HUES6 (cell line): ENCODE measurements around the gene GTF2F2.

Experiments
- H3K27ac ChIP-seq: 2 replicates; pipeline ENCODE4 v1.7.0; 2013; ENCODE audit warnings: low read depth, mild to moderate bottlenecking, low read length, inconsistent platforms
- H3K27me3 ChIP-seq: 2 replicates; pipeline ENCODE4 v1.6.1; 2013; ENCODE audit warnings: low read length; ENCODE audit not compliant: control insufficient read depth, insufficient read depth
- H3K36me3 ChIP-seq: 2 replicates; pipeline ENCODE4 v1.6.1; 2013; ENCODE audit warnings: low read length; ENCODE audit not compliant: control insufficient read depth, insufficient read depth
- H3K4me1 ChIP-seq: 2 replicates; pipeline ENCODE4 v1.6.1; 2013; ENCODE audit warnings: low read length; ENCODE audit not compliant: control insufficient read depth, insufficient read depth
- H3K4me3 ChIP-seq: 2 replicates; pipeline ENCODE4 v1.5.1; 2013; ENCODE audit warnings: low read depth, low read length
- H3K9ac ChIP-seq: one replicate; pipeline ENCODE4 v1.6.1; 2013; ENCODE audit warnings: mild to moderate bottlenecking, low read length
- H3K9me3 ChIP-seq: 2 replicates; pipeline ENCODE4 v1.6.1; 2013; ENCODE audit warnings: low read depth, low read length; ENCODE audit not compliant: control insufficient read depth, insufficient read depth

Gene GTF2F2

GRCh38 chr13:45306966-45307365, 186.7 kb downstream of the GTF2F2 start:
- no peak overlapping the region for H3K9ac ChIP-seq
- H3K27me3 ChIP-seq, result no peaks in the 10 kb centered on the region
- no peak overlapping the region for H3K4me3 ChIP-seq
- H3K4me1 ChIP-seq, result peaks cover 23% of the 10 kb centered on the region
- no peaks in the 10 kb centered on the region for H3K36me3 ChIP-seq
- H3K9me3 ChIP-seq, result no peaks in the 10 kb centered on the region
- no peak overlapping the region for H3K27ac ChIP-seq

DNA sequence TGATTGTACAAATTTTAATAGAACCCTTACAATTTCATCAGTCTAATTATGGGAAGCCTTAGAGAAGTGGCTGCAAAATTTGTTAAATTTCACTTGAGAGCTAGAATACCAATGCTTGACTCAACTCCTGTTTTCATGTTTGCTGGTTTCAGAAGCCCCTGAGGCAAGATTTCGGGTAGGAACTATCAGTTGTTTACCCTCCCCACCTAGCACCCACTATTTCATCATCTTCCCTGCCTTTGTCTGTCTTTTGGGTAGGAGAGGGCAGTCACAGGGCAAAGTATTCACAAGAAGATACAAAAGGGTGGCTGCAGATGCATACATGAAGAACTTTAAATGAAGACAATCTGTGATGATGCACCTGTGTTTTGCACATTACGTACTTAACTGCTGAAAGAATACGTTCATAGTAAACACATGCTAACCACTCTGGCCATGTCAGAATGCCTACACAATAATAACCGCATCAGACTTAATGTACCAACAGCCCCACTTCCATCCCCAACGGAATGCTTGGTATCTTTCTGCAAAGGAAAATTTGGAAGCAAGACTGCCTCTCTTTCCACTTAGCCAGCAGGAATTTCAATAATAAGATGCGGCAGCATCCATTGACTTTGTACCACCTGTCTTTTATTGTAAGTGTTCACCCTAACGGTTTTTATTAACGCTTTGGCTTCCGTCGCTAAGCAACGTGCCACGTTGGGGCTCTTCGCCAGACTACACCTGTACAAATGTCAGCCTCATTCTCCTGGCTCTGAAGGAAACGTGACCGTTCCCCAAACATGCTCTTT, 190.2 kb downstream of the GTF2F2 start:
- Histone ChIP-seq H3K4me1 (peaks cover 18% of the 10 kb centered on the region), H3K27me3 (no peaks in the 10 kb centered on the region), H3K9ac (peak overlapping the region; percentile 11), H3K4me3 (peak overlapping the region; percentile 65), H3K9me3 (no peaks in the 10 kb centered on the region), H3K27ac (no peak overlapping the region), H3K36me3 (no peaks in the 10 kb centered on the region)

DNA sequence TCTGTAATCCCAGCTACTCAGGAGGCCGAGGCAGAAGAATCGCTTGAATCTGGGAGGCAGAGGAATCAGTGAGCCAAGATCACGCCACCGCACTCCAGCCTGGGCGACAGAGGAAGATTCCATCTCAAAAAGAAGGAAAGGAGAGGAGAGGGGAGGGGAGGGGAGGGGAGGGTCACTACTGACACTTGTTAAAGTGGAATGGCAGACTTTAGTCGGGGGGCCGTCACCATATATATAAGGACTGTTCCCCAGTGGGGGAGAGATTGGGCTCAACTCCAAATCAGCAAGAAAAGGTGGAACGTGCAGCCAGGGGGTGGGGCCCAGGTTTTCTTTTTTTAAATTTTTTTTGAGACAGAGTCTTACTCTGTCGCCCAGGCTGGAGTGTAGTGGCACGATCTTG, 194.5 kb downstream of the GTF2F2 start:
- Histone ChIP-seq H3K9ac (no peak overlapping the region), H3K4me1 (peaks cover 10% of the 10 kb centered on the region), H3K36me3 (no peaks in the 10 kb centered on the region), H3K27ac (no peak overlapping the region), H3K9me3 (no peaks in the 10 kb centered on the region), H3K4me3 (no peak overlapping the region), H3K27me3 (no peaks in the 10 kb centered on the region)

- peaks cover 5% of the 10 kb centered on the region for H3K4me1 ChIP-seq
- H3K27me3 ChIP-seq, result no peaks in the 10 kb centered on the region
- no peak overlapping the region for H3K4me3 ChIP-seq
- no peak overlapping the region for H3K27ac ChIP-seq
- H3K9me3 ChIP-seq, result no peaks in the 10 kb centered on the region
- no peak overlapping the region for H3K9ac ChIP-seq
- H3K36me3 ChIP-seq, result no peaks in the 10 kb centered on the region
These were observed 195.3 kb downstream of the GTF2F2 start for GRCh38 chr13:45315520-45316167.

DNA sequence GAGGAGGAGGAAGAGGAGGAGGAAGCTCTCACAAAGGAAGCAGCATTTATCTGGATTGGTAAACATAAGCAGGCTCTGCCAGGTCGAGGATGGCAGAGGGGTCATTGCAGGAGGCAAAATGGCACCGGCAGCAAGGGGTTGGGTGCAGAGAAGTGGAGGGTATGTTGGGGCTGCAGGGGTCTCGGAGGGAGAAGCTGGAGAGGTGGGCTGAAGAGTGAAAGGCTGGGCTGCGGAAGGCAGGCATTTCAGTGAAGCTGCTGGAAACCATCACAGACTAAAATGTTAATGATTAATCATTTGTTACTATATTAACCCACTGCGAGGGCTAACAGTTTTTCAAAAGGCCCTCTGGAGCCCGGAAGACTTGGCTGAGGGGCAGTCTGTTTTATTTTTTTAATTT, 196.0 kb downstream of the GTF2F2 start:
- Histone ChIP-seq H3K4me1 (0 out of 2 replicates have a peak, but pooled peaks cover 2% of the 10 kb centered on the region), H3K9me3 (no peaks in the 10 kb centered on the region), H3K4me3 (no peak overlapping the region), H3K9ac (no peak overlapping the region), H3K27me3 (no peaks in the 10 kb centered on the region), H3K27ac (no peak overlapping the region), H3K36me3 (no peaks in the 10 kb centered on the region)

DNA sequence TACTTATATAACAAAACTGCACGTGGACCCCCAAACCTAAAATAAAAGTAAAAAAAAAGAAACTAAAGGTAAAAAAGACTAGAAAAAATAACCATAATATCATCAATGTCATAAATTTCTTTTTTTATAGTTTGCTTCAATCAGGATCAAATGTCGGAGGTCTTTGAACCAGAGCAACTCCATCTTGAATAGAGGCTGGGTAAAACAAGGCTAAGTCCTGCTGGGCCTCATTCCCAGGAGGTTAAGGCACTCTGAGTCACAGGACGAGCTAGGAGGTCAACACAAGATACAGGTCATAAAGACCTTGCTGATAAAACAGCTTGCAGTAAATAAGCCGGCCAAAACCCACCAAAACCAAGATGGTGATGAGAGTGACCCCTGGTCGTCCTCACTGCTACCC, 196.7 kb downstream of the GTF2F2 start:
- Histone ChIP-seq H3K27ac (no peak overlapping the region), H3K4me1 (0 out of 2 replicates have a peak, but pooled peaks cover 2% of the 10 kb centered on the region), H3K9me3 (no peaks in the 10 kb centered on the region), H3K4me3 (no peak overlapping the region), H3K9ac (no peak overlapping the region), H3K36me3 (no peaks in the 10 kb centered on the region), H3K27me3 (no peaks in the 10 kb centered on the region)

DNA sequence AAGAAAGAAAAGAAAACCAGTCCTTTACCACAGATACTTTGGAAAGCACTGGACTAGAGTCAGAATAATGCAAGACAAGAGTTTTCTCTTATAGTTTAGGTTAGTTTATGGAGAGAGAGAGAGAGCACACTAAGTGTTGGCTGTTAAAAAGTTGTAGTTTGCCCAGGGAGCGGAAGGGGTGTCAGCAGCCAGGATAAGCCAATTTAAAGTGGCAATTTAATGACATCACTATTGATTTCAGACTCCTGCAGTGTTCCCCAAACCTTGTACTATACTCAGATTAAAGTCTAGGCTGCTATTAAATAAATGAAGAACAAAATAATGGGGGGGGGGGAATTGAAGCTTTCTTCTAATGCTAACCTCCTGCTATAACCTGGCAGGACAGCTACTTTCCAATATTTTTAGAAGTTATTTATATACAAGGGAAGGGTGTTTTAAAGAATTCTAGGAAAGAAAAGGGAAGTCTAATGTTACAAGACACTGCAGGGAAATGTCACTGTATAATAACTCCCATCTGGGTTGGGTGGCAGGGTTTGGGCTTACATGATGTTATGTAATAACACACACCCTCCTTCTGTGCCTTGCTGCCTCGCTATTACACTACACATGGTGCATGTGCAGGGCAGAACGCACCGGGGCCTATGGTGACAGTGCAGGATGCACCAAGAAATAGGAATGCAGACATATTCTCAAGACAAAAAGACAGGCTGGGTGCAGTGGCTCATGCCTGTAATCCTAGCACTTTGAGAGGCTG, 200.7 kb downstream of the GTF2F2 start:
- Histone ChIP-seq H3K9me3 (no peaks in the 10 kb centered on the region), H3K27me3 (no peaks in the 10 kb centered on the region), H3K36me3 (no peaks in the 10 kb centered on the region), H3K9ac (no peak overlapping the region), H3K27ac (no peak overlapping the region), H3K4me1 (peaks cover 2% of the 10 kb centered on the region; the same call in 1 of the 2 replicates), H3K4me3 (no peak overlapping the region)

DNA sequence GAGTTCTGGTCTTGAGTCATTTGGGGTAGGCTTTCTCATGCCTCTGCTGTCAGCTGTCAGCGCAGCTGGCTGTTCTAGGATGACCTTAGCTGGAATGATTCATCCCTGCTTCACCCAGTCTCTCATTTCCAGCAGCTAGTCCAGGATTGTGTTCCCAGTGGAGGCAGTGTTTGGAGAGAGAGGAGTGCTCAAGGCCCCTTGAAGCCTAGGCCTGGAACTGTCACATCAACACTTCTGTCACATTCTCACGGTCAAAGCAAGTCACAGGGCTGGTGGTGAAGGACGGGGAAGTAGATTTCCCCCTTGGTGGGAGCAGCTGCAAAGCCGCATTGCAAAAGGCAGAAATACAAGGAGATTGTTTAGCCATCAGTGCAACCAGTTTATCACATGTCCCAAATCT, 205.5 kb downstream of the GTF2F2 start:
- H3K9ac ChIP-seq, result no peak overlapping the region
- H3K4me3 ChIP-seq, result no peak overlapping the region
- H3K9me3 ChIP-seq, result no peaks in the 10 kb centered on the region
- H3K4me1 ChIP-seq, result no peaks in the 10 kb centered on the region; the same call in 1 of the 2 replicates
- no peaks in the 10 kb centered on the region for H3K36me3 ChIP-seq
- no peak overlapping the region for H3K27ac ChIP-seq
- H3K27me3 ChIP-seq, result no peaks in the 10 kb centered on the region

- no peak overlapping the region for H3K4me3 ChIP-seq
- no peak overlapping the region for H3K27ac ChIP-seq
- peaks cover 3% of the 10 kb centered on the region; the same call in 1 of the 2 replicates for H3K4me1 ChIP-seq
- H3K9me3 ChIP-seq, result no peaks in the 10 kb centered on the region
- H3K27me3 ChIP-seq, result no peaks in the 10 kb centered on the region
- no peak overlapping the region for H3K9ac ChIP-seq
- no peaks in the 10 kb centered on the region for H3K36me3 ChIP-seq
These were observed 207.1 kb downstream of the GTF2F2 start for GRCh38 chr13:45327253-45327955.

- H3K9ac ChIP-seq, result no peak overlapping the region
- peaks cover 12% of the 10 kb centered on the region; the same call in 1 of the 2 replicates for H3K4me1 ChIP-seq
- no peak overlapping the region for H3K4me3 ChIP-seq
- no peak overlapping the region for H3K27ac ChIP-seq
- H3K9me3 ChIP-seq, result no peaks in the 10 kb centered on the region
- H3K27me3 ChIP-seq, result no peaks in the 10 kb centered on the region
- no peaks in the 10 kb centered on the region for H3K36me3 ChIP-seq
These were observed 208.4 kb downstream of the GTF2F2 start for GRCh38 chr13:45328661-45329111.
